Left colon (tissue), 2 donors: ENCODE results near the gene MEF2D. TPM values are rescaled to one million over a fixed set of nuclear protein-coding genes. Genes with fewer than 3 reads are reported as not detected.
A peak's percentile ranks its signal among the peaks of the same experiment; 100 is the strongest.

ENCODE experiments used
- ATAC-seq: fragments of 200-7000 bp; cut with Tn5 transposase; one replicate; pipeline ENCODE4 v1.9.1; 2020; ENCODE audit warnings: mild to moderate bottlenecking, moderate library complexity
- DNase-seq, 2 donors: peaks; one replicate each; pipeline ENCODE4 v3.0.0-alpha.2; 2020
- intact Hi-C, 2 donors: fragments of 100-400 bp; cut with DNase I in 1 of 2; cut with micrococcal nuclease in 1 of 2; formaldehyde crosslinking; loops; one replicate each; pipeline versions ENCODE4 v1.11.2 to v1.14.0; 2022; cut with DNase I, micrococcal nuclease
- total RNA-seq, 2 donors: library from RNA; stranded (reverse); fragmentation: NEBNext Ultra II Directional; extraction: Animal tissue kit (Norgen Biotek cat#: 25700); gene quantifications; one replicate each; pipeline ENCODE4 v1.2.1, GENCODE V29; 2021
- donor health status: DM: no; HTN: no; CAD: no.
- donor health status: DM: yes; HTN: yes; CAD: no.

MEF2D gene
- total RNA-seq, 2 donors from 2014 or later: 45.9 to 66.4 TPM

DNA sequence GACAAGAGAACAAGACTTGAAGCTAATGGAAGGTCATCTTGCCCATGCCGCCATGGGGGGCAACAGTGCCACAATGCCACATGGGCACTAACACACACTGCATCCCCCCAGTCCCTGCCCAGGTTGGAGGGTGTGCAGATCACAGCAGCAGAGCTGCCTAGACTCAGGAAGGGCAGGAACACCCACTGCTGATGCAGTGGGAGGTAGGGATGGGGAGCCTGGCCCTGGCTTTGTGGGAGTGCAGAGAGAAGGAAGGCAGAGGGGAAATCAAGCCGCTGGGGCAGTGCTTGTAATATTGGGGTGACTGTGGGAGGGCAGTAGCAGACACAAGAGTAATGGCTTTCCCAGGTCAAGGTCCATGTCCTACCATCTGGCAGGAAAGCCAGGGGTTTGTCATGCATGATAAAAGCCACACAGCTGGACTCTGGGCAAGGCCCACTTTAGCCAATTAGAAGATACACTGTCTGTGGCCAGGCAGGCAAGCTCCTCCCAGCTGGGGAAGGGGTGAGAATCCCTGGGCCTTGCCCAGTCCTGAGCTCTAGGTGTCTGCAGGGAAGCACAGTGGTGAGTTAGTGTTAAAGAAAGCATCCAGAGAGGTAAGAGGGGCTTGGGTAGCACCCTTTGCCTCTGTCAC is 25.4 kb upstream of the MEF2D start:
- peak; percentile 68 for ATAC-seq

DNA sequence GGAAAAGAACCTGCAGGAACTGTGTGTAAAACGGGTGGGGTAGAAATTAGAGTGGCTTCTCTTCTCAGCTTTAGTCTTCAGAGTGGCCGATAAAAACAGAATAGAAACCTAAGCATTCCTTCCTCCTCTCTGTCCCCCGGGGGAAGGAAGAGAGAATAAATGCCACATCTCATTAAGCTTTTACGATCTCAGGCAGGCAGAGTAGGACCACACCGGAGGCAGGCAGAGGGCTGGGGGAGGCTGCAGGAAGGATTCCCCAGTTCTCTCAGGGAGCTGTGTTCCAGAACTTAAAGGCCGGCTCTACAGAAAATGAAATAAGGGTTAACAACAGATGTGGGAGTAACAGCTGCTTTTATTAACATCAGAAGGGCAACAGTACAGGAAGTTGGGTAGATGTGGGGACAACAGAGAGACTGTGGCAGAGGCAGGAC is 24.5 kb upstream of the MEF2D start:
- intact Hi-C loops: no loop called here
- DNase-seq: no peak
- ATAC-seq: peak; percentile 47

More for the DNA sequence above, 25.4 kb upstream of the MEF2D start:
- intact Hi-C loops: no loop called here
- no peak for DNase-seq

DNA sequence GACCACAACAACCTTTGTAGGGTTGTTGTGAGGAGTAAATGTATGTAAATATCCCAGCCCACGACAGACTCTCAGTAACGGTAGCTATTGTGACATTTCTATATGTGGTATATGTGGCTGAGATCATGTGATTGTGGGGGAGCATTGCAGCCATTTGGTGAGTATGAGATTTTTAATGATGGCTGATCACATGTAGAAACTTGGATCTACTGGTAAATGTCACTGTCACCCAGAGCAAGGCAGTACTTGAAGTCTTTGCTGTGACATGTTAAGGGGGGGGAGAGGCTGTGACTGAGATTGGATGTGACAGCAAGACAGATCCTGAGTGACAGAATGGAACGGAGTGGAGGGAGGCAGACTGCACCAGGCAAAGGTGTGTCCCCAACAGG is 23.9 kb upstream of the MEF2D start:
- peak; percentile 40 for ATAC-seq
- intact Hi-C loops: no loop called here
- DNase-seq: no peak

DNA sequence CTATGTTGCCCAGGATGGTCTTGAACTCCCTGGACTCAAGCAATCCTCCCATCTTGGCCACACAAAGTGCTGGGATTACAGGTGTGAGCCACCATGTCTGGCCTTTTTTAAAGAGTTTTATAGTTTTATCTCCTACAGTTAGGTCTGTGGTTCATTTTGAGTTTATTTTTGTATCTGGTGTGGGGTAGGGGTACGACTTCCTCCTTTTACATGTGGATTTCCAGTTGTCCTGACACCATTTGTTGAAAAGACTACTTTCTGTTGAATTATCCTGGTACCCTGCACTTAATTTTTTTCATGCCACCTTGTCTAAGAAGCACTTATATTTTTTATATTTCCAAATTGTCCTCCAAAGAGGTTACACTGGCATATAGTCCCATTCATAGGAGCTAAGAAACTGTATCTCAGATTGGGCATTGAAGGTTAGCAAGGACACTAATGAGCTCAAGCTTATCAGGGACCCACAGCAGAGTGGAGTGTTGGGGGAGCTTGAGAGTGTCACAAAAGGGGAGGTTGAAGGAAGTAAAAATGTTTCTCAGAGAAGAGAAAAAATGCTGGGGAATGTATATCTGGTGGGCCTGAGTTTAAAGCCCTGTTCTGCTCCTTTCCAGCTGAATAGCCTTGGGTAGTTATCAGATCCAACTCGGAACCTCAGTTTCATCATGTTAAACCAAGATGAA is 23.4 kb upstream of the MEF2D start:
- intact Hi-C loops: no loop called here
- DNase-seq (no peak), ATAC-seq (no peak)

DNA sequence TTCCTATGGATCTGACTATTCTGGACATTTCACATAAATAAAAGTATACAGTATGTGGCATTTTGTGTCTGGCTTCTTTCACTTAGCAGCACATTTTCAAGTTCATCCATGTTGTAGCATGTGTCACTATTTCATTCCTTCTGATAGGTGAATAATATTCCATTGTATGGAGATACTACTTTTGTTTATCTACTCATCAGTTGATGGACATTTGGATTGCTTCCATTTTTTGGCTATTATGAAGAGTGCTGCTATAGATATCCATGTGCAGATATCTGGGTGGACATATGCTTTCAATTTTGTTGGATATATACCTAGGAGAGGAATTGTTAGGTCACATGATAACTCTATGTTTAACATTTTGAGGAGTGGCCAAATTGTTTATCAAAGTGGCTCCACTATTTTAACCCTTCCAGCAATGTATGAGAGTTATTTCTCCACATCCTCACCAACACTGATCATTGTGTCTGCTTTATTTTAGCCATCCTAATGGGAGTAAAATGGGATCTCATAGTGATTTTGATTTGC is 21.9 kb upstream of the MEF2D start:
- no peak for DNase-seq
- intact Hi-C loops: no loop called here
- no peak for ATAC-seq

DNA sequence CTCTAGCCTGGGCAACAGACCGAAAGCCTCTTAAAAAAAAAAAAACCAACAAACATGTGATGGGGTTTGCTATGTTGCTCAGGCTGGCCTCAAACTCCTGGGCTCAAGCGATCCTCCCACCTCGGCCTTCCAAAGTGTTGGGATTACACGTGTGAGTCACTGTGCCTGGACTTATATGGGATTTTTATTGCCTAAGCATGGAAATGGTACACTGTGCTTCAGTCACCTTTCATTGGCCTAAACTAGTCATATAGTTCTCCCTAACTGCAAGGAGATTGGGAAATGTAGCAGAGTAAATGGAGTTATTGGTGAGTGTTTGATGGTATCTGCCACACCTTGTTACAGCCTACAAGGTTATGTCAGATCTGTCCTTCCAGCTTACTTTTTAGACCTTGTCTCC is 17.2 kb upstream of the MEF2D start:
- ATAC-seq (peak; percentile 97), DNase-seq (peak in 1 of 2 donors; percentile 33)
- intact Hi-C loops: no loop called here

DNA sequence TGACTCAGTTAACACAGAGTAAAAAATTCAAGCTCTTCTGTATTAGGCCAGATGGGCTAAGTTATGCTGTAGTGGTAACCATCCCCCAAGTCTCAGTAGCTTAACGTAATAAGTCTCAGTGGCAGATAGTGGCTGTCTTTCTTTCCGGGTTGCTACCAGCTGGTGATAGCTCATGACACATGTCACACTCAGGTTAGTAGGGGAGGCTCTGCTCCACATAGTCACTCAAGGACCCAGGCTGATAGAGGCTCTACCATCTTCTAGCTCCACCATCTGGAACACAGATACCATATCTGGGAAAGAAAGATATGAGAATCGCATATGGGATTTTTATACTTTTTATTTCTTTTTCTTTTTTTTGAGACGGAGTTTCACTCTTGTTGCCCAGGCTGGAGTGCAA is 16.2 kb upstream of the MEF2D start:
- peak in 1 of 2 donors; percentile 9 for DNase-seq
- no peak for ATAC-seq
- intact Hi-C loops: no loop called here

DNA sequence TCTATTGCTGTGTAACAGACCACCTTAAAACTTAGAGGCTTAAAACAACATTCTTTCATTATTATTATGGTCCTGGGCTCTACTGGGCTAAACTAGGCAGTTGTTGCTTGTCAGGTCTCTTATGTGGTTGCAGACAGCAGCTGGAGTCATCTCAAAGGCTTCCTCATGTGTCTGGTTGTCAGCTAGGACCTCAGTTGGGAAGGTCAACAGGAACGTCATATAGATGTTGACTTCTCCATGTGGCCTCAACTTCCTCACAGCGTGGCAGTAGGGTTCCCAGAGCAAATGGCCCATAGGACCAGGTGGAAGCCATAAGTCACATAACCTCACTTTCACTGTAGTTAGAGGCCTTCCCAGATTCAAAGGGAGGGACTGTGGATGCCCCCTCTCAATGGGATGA is 15.4 kb upstream of the MEF2D start:
- DNase-seq (peak in 1 of 2 donors; percentile 18), ATAC-seq (no peak)
- intact Hi-C loops: no loop called here

DNA sequence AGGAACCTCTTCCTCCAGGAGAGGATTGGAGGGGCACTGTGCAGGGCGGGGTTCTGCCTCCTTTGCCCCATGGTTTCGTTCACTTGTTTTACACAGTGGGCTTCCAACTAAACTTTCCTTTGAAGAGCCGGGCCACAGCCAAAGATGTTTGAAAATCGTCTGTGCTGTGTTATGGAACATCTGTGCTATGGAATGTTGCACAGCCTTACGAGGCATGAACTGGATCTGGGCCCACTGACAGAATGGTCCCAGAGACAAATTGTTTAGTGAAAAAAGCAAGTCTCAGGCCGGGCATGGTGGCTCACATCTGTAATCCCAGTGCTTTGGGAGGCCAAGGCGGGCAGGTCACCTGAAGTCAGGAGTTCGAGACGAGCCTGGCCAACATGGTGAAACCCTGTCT is 12.6 kb upstream of the MEF2D start:
- ATAC-seq (no peak), DNase-seq (peak in 1 of 2 donors; percentile 18)
- intact Hi-C loops: no loop called here

DNA sequence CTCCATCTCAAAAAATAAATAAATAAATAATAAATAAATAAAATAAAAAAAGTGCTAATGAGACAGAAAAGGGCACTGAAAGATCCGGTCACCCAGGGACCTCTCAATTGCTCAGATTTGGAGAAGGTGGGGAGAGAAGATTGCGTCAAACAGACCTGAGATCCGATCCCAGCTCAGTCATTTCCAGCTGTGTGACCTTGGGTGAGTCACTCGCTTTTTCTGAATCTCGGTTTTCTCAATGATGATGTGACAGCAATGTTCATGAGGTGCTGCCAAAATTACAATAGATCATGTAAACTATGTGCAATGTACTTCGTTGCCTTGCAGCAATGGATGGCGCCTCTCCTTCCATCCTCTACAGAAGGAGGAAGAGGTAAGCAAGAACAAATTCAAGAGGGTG is 11.1 kb upstream of the MEF2D start:
- ATAC-seq (no peak), DNase-seq (peak in 1 of 2 donors; percentile 15)
- intact Hi-C loops: no loop called here

DNA sequence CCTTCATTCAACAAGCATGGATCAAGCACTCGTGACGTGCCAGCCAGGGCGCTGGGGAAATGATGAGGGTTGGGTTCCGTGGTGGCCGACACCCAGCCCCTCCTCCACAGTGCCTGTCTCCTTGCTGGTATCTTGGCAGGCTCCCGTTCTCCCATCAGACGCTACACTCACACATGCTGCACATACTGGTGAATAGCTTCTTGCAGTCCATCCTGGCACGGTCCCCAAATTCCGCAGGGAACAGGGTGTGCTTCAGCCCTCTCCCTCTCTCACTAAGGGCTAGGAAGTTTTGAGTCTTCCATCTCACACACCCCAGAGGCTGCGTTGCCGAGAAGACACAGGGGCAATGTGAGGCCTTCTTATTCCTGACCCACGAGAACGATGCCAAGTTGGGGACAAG is 10.1 kb upstream of the MEF2D start:
- peak; percentile 63 to 92 for DNase-seq
- ATAC-seq: peak; percentile 27
- intact Hi-C loops: no loop called here

DNA sequence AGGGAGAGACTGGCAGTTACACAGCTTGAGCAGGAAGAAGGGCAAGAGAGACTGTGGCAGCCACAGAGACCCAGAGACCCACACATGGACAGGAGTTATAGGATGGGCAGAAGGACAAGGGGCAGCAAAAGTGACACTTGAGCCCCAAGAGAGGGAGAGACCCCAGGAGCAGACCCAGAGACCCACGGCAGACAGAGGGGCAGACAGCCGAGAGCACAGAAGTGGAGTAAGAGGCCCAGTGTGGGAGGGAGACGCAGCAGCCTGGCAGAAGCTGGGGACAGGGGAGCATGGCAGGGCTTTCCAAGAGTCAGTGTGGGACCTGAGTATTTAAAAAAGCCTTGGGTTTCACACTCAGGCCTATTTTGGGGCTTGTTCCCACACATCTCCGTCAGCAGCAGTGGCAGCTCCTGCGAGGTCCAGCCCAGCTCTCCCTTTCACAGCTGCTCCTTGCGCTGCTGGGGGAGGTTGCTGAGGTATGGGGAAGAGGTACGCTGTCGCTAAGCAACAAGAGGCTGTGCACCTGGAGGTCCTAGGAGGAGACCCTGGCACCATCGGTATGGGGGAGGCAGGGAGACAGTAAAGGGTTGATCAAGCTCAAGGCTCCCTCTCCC is 9.0 kb upstream of the MEF2D start:
- intact Hi-C loops: no loop called here
- peak in 1 of 2 donors; percentile 24 for DNase-seq
- ATAC-seq: no peak

DNA sequence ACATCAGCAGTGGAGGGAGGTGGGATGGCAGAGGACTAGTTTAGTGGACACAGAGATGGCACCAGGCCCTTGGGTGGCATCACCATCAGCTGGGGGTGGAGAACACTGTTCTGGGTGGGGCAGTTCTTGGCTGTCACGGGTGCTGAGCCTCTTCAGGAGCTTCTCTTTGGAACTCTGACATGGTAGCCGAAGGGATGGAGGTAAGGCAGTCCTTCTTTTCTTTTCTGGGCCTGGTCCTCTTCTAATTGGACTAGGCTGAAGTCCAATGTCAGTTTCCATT is 8.3 kb upstream of the MEF2D start:
- intact Hi-C loops: no loop called here
- ATAC-seq: no peak
- peak in 1 of 2 donors; percentile 31 for DNase-seq

DNA sequence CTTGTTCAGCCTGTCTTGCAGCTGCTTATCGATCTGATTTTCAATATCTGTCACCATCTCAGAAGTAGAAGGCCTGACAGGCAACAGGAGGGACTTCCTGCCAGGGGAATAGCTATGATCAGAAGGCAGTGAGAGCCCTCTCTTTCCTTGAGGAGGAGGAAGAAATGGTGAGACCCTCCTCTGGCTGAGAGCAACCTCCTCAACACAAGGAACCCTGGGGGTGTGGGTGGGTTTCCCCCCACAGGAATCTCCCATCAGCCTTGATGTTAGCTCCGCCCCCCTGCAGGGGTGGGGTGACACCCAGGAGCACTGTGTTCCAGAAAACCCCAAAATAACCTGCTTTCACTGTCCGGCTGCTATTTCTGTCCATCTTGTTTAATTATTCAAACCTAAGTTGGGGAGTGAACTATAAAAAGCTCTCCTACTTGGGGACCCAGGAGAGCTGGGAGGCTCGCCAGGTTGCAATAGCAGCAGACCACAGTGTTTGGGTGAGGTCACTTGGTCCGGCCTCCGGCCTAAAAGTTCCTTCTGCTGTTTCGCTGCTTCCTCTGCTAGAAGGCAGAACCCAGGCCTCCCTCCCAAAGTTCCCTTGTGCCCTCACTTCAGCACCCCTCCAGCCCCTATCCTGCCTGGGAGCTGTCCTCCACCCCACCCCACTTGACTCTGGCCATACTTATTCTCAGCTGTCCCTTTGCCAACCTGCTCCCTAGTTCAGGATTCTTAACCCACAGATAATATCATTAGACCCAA is 7.8 kb upstream of the MEF2D start:
- intact Hi-C loops: no loop called here
- peak; percentile 60 to 84 for DNase-seq
- no peak for ATAC-seq

DNA sequence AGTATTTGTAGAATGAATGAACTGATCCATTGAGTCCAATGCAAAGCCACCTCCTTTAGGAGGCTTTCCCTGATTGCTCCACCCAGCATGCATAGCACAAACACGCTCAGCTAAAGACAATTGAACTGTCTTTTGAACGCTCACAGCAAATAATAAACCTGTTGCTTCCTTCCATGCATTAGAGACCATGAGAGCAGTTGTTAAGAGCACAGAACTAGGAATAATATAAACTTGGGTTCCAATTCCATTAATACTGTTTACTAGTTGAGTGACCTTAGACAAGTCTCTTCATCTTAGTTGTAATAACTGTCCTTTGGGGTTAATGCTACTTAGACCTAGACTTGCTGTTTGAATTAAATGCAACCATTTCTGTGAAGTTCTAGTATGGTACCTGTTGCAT is 5.9 kb upstream of the MEF2D start:
- intact Hi-C loops: no loop called here
- ATAC-seq (no peak), DNase-seq (no peak)

DNA sequence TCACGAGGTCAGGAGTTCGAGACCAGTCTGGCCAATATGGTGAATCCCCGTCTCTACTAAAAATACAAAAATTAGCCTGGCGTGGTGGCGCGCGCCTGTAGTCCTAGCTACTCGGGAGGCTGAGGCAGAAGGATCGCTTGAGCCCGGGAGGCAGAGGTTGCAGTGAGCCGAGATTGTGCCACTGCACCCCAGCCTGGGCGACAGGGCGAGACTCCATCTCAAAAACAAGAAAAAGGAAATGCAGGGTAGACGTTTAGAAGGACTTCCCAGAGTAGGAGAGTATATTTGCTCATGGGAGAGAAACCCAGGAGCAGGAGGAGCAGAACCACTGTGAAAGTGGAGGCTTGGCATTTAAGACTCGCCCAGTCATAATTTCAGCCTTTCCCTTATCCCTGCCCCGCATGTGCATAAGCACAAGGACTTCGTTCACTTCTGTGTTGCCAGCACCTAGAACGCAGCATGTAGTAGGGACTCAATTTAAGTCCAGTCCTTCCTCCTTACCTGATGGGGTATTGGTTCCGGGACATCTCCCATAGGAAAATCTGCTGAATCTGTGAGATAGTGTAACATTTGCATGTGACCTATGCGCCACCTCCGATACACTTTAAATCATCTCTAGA is 5.2 kb upstream of the MEF2D start:
- DNase-seq: peak in 1 of 2 donors; percentile 25
- intact Hi-C loops: no loop called here
- ATAC-seq: no peak

DNA sequence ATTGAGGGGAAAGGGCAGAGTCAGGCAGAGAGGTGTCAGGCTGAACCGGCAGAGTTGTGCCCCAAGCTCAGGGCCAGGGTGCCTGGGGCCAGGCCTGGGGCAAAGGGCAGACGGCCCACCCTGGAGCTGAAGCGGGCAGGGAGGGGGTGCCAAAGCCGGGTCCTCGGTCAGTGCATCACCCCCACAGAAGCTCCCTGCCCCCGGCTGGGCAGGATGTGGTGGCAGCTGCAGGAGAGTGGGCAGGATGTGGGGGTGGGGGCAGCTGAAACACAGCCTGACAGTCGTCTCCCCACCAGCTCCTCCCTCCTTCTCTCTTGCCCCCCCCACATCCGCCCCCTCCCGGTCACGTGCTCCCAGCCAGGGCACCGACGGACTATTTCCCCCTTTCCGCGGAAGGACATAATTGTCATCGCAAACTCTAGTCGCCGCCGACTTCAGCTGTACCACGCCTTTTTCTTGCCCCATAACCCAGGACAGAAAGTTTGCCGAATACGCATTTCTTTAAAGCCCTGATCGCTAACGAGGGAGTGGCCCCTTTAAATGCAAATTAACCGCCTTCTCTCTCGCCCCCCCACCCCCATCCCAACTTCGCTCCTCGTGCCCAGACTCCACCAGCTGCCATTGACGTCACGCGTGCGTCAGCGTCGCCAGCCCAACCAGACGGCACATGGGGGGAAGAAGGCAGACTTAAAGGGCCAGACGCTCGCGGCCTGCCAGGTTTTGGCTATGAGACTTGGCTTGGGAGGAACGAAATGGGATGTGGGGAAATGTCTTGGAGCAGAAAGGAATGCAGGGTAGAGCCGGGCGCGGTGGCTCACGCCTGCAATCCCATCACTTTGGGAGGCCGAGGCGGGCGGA is 4.5 kb upstream of the MEF2D start:
- intact Hi-C loops: no loop called here
- DNase-seq (peak; percentile 100), ATAC-seq (peak; percentile 55)

DNA sequence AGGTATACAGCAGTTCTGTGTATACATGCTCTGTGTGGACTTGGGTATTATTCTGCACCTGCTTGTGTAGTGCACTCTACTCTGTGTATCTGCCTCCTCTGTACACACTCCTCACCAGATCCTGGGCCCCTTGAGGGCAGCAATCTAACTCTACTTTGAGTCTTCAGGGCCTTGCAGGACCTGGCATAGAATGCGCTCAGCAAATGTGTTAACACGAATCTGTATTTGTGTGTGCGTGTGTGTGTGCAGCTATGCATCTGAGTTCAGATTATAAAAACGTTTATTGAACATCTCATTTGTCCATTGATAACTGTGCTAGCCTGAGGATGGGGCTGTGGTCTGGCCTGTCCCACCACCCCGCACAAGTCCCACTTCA is 3.9 kb upstream of the MEF2D start:
- intact Hi-C loops: no loop called here
- DNase-seq (peak in 1 of 2 donors; percentile 30), ATAC-seq (no peak)
